BE2C (cell line): ENCODE data around the gene SLC6A12.

Experiments
- DNase-seq: peaks from one replicate; pipeline ENCODE4 v3.0.0-alpha.2; 2020
- H3K27me3 ChIP-seq: fragments of 250-450 bp; sonication (Bioruptor Pico); 2 replicates; pipeline ENCODE4 v1.5.1; 2020; ENCODE audit warnings: mild to moderate bottlenecking
- H3K36me3 ChIP-seq: fragments of 250-450 bp; sonication (Bioruptor Pico); 2 replicates; pipeline ENCODE4 v1.5.1; 2020; ENCODE audit warnings: mild to moderate bottlenecking
- H3K4me1 ChIP-seq: fragments of 250-450 bp; sonication (Bioruptor Pico); 2 replicates; pipeline ENCODE4 v1.5.1; 2020
- H3K4me3 ChIP-seq: 2 replicates; pipeline ENCODE4 v1.5.1; 2011; ENCODE audit warnings: low read depth, low read length
- H3K9me3 ChIP-seq: fragments of 250-450 bp; sonication (Bioruptor Pico); 2 replicates; pipeline ENCODE4 v1.5.1; 2020
- CTCF ChIP-seq: IDR thresholded peaks from 2 replicates; pipeline ENCODE4 v1.5.1; 2012; ENCODE audit warnings: mild to moderate bottlenecking, low read depth, low read length

The SLC6A12 gene

GRCh38 chr12:157644-158043 is 56.3 kb downstream of the SLC6A12 start:
- Histone ChIP-seq H3K27me3 (no peaks in the 10 kb centered on the region), H3K4me1 (no peaks in the 10 kb centered on the region), H3K36me3 (no peaks in the 10 kb centered on the region), H3K4me3 (no peak overlapping the region), H3K9me3 (no peaks in the 10 kb centered on the region)
- TF ChIP-seq CTCF, result no peak
- DNase-seq, result no peak

DNA sequence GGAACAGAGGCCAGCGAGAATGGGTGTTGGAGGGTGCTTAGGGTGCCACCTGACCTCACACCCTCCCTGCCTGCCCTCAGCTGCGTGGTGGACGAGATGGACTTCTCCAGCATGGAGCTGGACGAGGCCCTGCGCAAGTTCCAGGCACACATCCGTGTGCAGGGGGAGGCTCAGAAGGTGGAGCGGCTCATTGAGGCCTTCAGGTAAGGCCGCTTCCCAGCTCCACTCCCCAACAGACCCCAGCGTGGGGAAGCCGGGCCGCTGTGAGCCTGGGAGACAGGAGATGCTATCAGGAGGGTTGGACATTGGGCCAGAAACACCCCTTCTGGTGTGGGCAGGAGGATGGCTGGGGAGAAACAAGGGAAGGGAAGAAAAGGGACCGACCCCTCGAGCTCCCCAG is 57.0 kb downstream of the SLC6A12 start:
- Histone ChIP-seq H3K36me3 (no peaks in the 10 kb centered on the region), H3K27me3 (no peaks in the 10 kb centered on the region), H3K4me1 (no peaks in the 10 kb centered on the region), H3K9me3 (no peaks in the 10 kb centered on the region), H3K4me3 (no peak overlapping the region)
- no peak for DNase-seq
- TF ChIP-seq CTCF, result no peak

DNA sequence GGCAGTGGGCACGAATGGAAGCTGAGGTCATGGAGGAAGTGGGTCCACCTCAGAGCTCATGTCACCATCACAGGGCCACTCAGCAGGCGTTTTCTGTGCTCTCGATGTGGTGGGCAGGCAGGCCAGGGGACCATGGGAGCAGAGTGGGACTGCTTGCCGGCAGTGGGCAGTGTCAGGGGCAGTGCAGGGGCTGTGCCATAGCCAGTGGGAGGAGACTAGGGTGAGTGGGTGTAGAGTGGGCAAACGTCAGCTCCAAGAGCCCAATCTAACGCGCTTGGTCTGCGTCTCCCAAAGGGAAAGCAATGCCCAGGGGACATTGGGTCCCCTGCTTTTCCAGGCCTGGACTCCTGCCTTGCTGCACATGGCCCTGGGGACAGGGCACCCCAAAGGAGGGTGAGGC is 58.3 kb downstream of the SLC6A12 start:
- H3K27me3 ChIP-seq, result no peaks in the 10 kb centered on the region
- no peaks in the 10 kb centered on the region for H3K9me3 ChIP-seq
- H3K4me1 ChIP-seq, result no peaks in the 10 kb centered on the region
- H3K4me3 ChIP-seq, result no peak overlapping the region
- no peak for DNase-seq
- no peaks in the 10 kb centered on the region for H3K36me3 ChIP-seq
- TF ChIP-seq CTCF, result no peak

DNA sequence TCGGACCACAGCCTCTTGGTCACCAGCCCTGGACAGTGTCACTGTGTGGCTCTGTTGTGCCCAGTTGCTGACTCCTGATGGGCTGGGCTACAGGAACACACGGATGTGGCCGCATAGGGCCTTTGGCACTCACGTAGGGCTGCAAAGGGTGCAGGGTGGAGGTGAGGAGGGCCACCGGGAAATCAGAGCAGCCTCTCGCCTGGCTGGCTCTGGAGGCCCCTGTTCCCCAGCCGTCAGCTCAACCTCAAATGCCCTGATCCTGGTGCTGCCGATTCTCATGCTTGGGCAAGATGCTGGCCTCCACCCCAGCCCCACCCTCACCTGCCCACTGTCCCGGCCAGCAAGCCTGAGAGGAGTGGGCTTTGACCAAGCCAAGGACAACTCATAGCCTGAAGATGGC is 59.0 kb downstream of the SLC6A12 start:
- Histone ChIP-seq H3K27me3 (no peaks in the 10 kb centered on the region), H3K9me3 (no peaks in the 10 kb centered on the region), H3K36me3 (no peaks in the 10 kb centered on the region), H3K4me1 (no peaks in the 10 kb centered on the region), H3K4me3 (no peak overlapping the region)
- DNase-seq, result no peak
- no peak for TF ChIP-seq CTCF

DNA sequence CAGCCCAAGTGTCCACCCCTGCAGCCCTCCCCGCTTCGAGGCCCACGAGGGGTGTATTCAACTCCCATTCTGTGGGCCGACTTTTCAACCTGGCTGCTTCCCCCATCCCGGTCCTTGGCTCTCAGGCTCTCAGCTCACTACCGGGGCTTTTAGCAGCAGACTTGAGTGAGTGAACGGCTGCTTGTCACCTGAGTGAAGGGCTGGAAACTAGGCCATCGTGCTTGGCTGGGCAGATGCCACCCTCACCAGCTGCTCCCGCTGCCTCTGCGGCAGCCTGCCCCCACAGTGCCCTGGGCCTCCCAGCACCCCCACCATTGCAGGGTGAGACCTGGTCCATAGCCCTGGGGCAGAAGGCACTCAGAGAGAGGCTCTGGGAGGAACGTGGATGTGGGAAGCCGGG is 59.9 kb downstream of the SLC6A12 start:
- H3K4me3 ChIP-seq, result no peak overlapping the region
- TF ChIP-seq CTCF, result no peak
- H3K4me1 ChIP-seq, result no peaks in the 10 kb centered on the region
- H3K27me3 ChIP-seq, result no peaks in the 10 kb centered on the region
- H3K9me3 ChIP-seq, result no peaks in the 10 kb centered on the region
- no peak for DNase-seq
- H3K36me3 ChIP-seq, result no peaks in the 10 kb centered on the region

GRCh38 chr12:153080-153746 is 60.7 kb downstream of the SLC6A12 start:
- no peaks in the 10 kb centered on the region for H3K4me1 ChIP-seq
- no peak overlapping the region for H3K4me3 ChIP-seq
- no peaks in the 10 kb centered on the region for H3K9me3 ChIP-seq
- peak; percentile 86 for DNase-seq
- no peaks in the 10 kb centered on the region for H3K27me3 ChIP-seq
- TF ChIP-seq CTCF, result peak; percentile 98
- H3K36me3 ChIP-seq, result no peaks in the 10 kb centered on the region
